Cerebellar nuclear complex (tissue), 1 donor: ENCODE data around the gene ASB8.

ENCODE experiments used
- DNase-seq, 2 experiments: peaks; one replicate each; lab custom pipeline; 2025; lab: John Stamatoyannopoulos, UW

The ASB8 gene

GRCh38 chr12:48105867-48106680 is 51.2 kb downstream of the ASB8 start, which contains the start of gene SENP1:
Gene SENP1, minus strand, starts transcription at chr12:48106079. Its CDS starts 4,607 bp downstream, at chr12:48101472.
- peak; percentile 31 to 79 for DNase-seq

- no peak for DNase-seq
Measured at GRCh38 chr12:48105321-48105866, 51.9 kb downstream of the ASB8 start.

GRCh38 chr12:48104531-48104930 is 52.8 kb downstream of the ASB8 start:
- no peak for DNase-seq
